Activated CD8-positive, alpha-beta memory T cell treated with anti-CD3 and anti-CD28 coated beads, Interleukin-2, amount 50 U/mL, for 24 hours (primary cell): ENCODE measurements around the gene EPB41L3.

ENCODE experiments used
- DNase-seq: peaks from one replicate; pipeline ENCODE4 v3.0.0-alpha.2; 2020; ENCODE audit errors: extremely low read depth

The EPB41L3 gene

GRCh38 chr18:5452943-5453443 lies 90.8 kb downstream of the EPB41L3 start:
- DNase-seq, result no peak

- no peak for DNase-seq
Observed at GRCh38 chr18:5451871-5452270, 91.9 kb downstream of the EPB41L3 start.

GRCh38 chr18:5451150-5451549 lies 92.6 kb downstream of the EPB41L3 start:
- DNase-seq, result no peak

- no peak for DNase-seq
Observed at GRCh38 chr18:5449858-5450509, 93.8 kb downstream of the EPB41L3 start.

GRCh38 chr18:5447442-5447841 lies 96.4 kb downstream of the EPB41L3 start:
- DNase-seq, result no peak

GRCh38 chr18:5444847-5445246 lies 99.0 kb downstream of the EPB41L3 start:
- DNase-seq, result no peak

- no peak for DNase-seq
Observed at GRCh38 chr18:5444269-5444668, 99.5 kb downstream of the EPB41L3 start.

GRCh38 chr18:5439986-5440696 lies 103.7 kb downstream of the EPB41L3 start:
- no peak for DNase-seq

GRCh38 chr18:5434425-5434824 lies 109.4 kb downstream of the EPB41L3 start:
- DNase-seq, result no peak

- no peak for DNase-seq
Observed at GRCh38 chr18:5431836-5432575, 111.8 kb downstream of the EPB41L3 start.

- no peak for DNase-seq
Observed at GRCh38 chr18:5430131-5430530, 113.7 kb downstream of the EPB41L3 start.

- no peak for DNase-seq
Observed at GRCh38 chr18:5429681-5430080, 114.1 kb downstream of the EPB41L3 start.

GRCh38 chr18:5425721-5426120 lies 118.1 kb downstream of the EPB41L3 start:
- DNase-seq, result no peak

GRCh38 chr18:5424903-5425664 lies 118.7 kb downstream of the EPB41L3 start:
- DNase-seq, result no peak

- DNase-seq, result no peak
Observed at GRCh38 chr18:5422626-5423025, 121.2 kb downstream of the EPB41L3 start.

- no peak for DNase-seq
Observed at GRCh38 chr18:5421981-5422380, 121.8 kb downstream of the EPB41L3 start.

GRCh38 chr18:5420906-5421305 lies 122.9 kb downstream of the EPB41L3 start:
- DNase-seq, result no peak

GRCh38 chr18:5419601-5420000 lies 124.2 kb downstream of the EPB41L3 start:
- DNase-seq, result no peak

- DNase-seq, result no peak
Observed at GRCh38 chr18:5419030-5419429, 124.8 kb downstream of the EPB41L3 start.

GRCh38 chr18:5417342-5417741 lies 126.5 kb downstream of the EPB41L3 start:
- DNase-seq, result no peak

GRCh38 chr18:5416112-5416511 lies 127.7 kb downstream of the EPB41L3 start:
- no peak for DNase-seq

- DNase-seq, result no peak
Observed at GRCh38 chr18:5415665-5416064, 128.1 kb downstream of the EPB41L3 start.
